CD4-positive, alpha-beta T cell (primary cell): ENCODE results near the gene CDH22. TPM values are rescaled to one million over a fixed set of nuclear protein-coding genes. Genes with fewer than 3 reads are reported as not detected.

ENCODE experiments used
- ATAC-seq: fragments of 200-7000 bp; cut with Tn5 transposase; one replicate; pipeline ENCODE4 v1.10.0; 2022; ENCODE audit warnings: mild to moderate bottlenecking; ENCODE audit not compliant: poor library complexity
- CTCF ChIA-PET: fragments of 350-600 bp; sonication (Branson Sonifier 250); formaldehyde crosslinking; loops from one replicate; lab custom pipeline; 2021; ENCODE audit warnings: antibody characterized with exemption, inconsistent platforms; lab: Charles Lee
- POLR2A ChIA-PET: fragments of 350-600 bp; sonication (Branson Sonifier 250); formaldehyde crosslinking; loops from one replicate; lab custom pipeline; 2021; ENCODE audit warnings: antibody characterized with exemption, inconsistent platforms; lab: Charles Lee
- DNase-seq, 14 experiments: peaks; one replicate each; pipeline ENCODE4 v3.0.0-alpha.2; 2013 to 2020; ENCODE audit warnings: mixed read lengths in 2 of 14
- H3K27ac ChIP-seq, 2 donors: one replicate each; pipeline versions ENCODE4 v1.5.1 to v1.7.0; 2013; ENCODE audit warnings: low read length in 2 of 2, low read depth in 1 of 2, mild to moderate bottlenecking in 1 of 2
- H3K27me3 ChIP-seq, 2 experiments: 1 replicate in 1 of 2; 2 replicates in 1 of 2; pipeline versions ENCODE4 v1.6.1 to v1.7.0; 2013; ENCODE audit warnings: low read length in 2 of 2, control low read depth in 1 of 2, mild to moderate bottlenecking in 1 of 2, moderate library complexity in 1 of 2; ENCODE audit not compliant: insufficient read depth in 2 of 2, control insufficient read depth in 1 of 2
- H3K36me3 ChIP-seq: one replicate; pipeline ENCODE4 v1.6.1; 2013; ENCODE audit warnings: low read length, control low read depth; ENCODE audit not compliant: insufficient read depth
- H3K4me1 ChIP-seq: one replicate; pipeline ENCODE4 v1.6.1; 2013; ENCODE audit warnings: low read length, control low read depth; ENCODE audit not compliant: insufficient read depth
- H3K4me3 ChIP-seq: one replicate; pipeline ENCODE4 v1.5.1; 2013; ENCODE audit warnings: mild to moderate bottlenecking, low read length, moderate library complexity
- H3K9me3 ChIP-seq, 2 experiments: 1 replicate in 1 of 2; 2 replicates in 1 of 2; pipeline versions ENCODE4 v1.6.1 to v1.7.0; 2013; ENCODE audit warnings: low read length in 2 of 2, mild to moderate bottlenecking in 2 of 2, control low read depth in 1 of 2, moderate library complexity in 1 of 2; ENCODE audit not compliant: control insufficient read depth in 1 of 2, insufficient read depth in 1 of 2
- H3K27ac Mint-ChIP-seq: one replicate; pipeline ENCODE4 v1.8.0; 2020; ENCODE audit warnings: mixed read lengths
- H3K27me3 Mint-ChIP-seq: one replicate; pipeline ENCODE4 v1.8.0; 2021; ENCODE audit warnings: mixed read lengths
- H3K36me3 Mint-ChIP-seq: one replicate; pipeline ENCODE4 v1.8.0; 2021; ENCODE audit warnings: low read depth, mixed read lengths
- H3K4me1 Mint-ChIP-seq: one replicate; pipeline ENCODE4 v1.8.0; 2021; ENCODE audit warnings: low read depth, mixed read lengths
- H3K4me3 Mint-ChIP-seq: one replicate; pipeline ENCODE4 v1.8.0; 2020; ENCODE audit warnings: mild to moderate bottlenecking, mixed read lengths
- H3K9me3 Mint-ChIP-seq: one replicate; pipeline ENCODE4 v1.8.0; 2020; ENCODE audit warnings: mixed read lengths
- intact Hi-C, 2 experiments: fragments of 100-400 bp; cut with DNase I in 1 of 2; cut with micrococcal nuclease in 1 of 2; formaldehyde crosslinking; loops; one replicate each; pipeline versions ENCODE4 v1.15.1 to v1.9.0; 2023 to 2025; cut with DNase I, micrococcal nuclease
- total RNA-seq, 174 experiments: library from RNA in 2 of 174; stranded (reverse) in 2 of 174; gene quantifications; one replicate each; pipeline ENCODE4 v1.2.3 and lab custom pipeline; 2021 to 2026
- TF ChIP-seq, protein P1 (sequence below): fragments of 200-600 bp; IDR thresholded peaks from one replicate; pipeline ENCODE4 v1.8.0; 2022; ENCODE audit warnings: antibody characterized with exemption, mild to moderate bottlenecking

The CDH22 gene
- total RNA-seq, 2 experiments from 2014 or later: not detected

DNA sequence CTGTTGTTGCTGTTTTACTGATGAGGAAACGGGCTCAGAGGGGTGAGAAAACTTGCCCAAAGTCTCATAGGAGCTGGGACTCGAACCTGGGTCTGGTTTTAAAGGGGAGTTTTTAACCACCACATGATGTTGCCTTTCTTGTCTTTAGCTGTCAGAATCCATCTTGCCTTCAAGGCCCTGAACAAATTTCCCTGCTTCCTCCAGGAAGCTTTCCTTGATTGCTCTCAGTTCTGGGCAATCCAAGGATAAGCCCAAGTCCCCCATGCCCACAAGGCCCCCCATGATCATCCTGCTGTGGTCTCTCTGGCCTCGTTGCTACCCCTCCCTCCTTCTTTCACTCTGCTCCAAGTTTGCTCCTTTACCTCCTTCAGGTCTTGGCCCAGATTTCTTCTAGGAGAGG, 116.7 kb downstream of the CDH22 start:
- intact Hi-C loops: no loop called here
- Histone ChIP-seq H3K9me3 (peaks cover 0 to 4% of the 10 kb centered on the region in 2 experiments), H3K27ac (no peak overlapping the region), H3K36me3 (no peaks in the 10 kb centered on the region), H3K4me1 (no peaks in the 10 kb centered on the region), H3K27me3 (peaks cover 5 to 14% of the 10 kb centered on the region in 2 experiments), H3K4me3 (no peak overlapping the region)
- DNase-seq: no peak
- peaks cover 3% of the 10 kb centered on the region for H3K9me3 Mint-ChIP-seq
- H3K27ac Mint-ChIP-seq: no peak overlapping the region
- ChIA-PET CTCF (no interaction called here), POLR2A (no interaction called here)
- no peak for ATAC-seq
- H3K4me1 Mint-ChIP-seq: no peaks in the 10 kb centered on the region
- peaks cover 22% of the 10 kb centered on the region for H3K27me3 Mint-ChIP-seq
- TF ChIP-seq, protein P1, sequence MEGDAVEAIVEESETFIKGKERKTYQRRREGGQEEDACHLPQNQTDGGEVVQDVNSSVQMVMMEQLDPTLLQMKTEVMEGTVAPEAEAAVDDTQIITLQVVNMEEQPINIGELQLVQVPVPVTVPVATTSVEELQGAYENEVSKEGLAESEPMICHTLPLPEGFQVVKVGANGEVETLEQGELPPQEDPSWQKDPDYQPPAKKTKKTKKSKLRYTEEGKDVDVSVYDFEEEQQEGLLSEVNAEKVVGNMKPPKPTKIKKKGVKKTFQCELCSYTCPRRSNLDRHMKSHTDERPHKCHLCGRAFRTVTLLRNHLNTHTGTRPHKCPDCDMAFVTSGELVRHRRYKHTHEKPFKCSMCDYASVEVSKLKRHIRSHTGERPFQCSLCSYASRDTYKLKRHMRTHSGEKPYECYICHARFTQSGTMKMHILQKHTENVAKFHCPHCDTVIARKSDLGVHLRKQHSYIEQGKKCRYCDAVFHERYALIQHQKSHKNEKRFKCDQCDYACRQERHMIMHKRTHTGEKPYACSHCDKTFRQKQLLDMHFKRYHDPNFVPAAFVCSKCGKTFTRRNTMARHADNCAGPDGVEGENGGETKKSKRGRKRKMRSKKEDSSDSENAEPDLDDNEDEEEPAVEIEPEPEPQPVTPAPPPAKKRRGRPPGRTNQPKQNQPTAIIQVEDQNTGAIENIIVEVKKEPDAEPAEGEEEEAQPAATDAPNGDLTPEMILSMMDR: no peak
- H3K36me3 Mint-ChIP-seq: no peaks in the 10 kb centered on the region
- H3K4me3 Mint-ChIP-seq: no peak overlapping the region

DNA sequence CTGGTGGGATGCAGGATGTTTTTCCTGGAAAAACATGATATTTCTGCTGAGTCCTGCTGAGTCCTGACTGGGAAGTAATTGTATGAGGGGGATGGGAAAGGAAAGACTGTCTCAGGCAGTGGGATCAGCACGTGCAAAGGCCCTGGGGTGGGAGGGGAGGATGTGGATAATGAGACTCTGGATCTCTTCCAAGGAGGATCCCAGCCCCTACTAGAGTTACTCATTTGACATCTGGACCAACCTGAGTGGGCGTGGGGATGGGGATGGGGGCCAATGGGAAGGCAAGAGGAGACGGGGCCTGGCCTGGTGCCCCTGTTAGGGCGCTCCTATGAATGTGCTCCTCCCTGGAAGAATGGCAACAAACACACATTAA, 117.1 kb downstream of the CDH22 start:
- Mint-ChIP-seq H3K9me3 (peaks cover 3% of the 10 kb centered on the region), H3K27me3 (peaks cover 22% of the 10 kb centered on the region), H3K4me1 (no peaks in the 10 kb centered on the region), H3K36me3 (no peaks in the 10 kb centered on the region), H3K4me3 (no peak overlapping the region), H3K27ac (no peak overlapping the region)
- ChIA-PET CTCF (interaction anchor here (0.6 kb wide), 1 partner anchor 18 kb away, joined by 3 read pairs; no protein-coding TSS in a partner anchor), POLR2A (no interaction called here)
- TF ChIP-seq, protein P1: no peak
- H3K4me1 ChIP-seq: no peaks in the 10 kb centered on the region
- DNase-seq: no peak
- intact Hi-C loops: no loop called here
- peaks cover 0 to 4% of the 10 kb centered on the region in 2 experiments for H3K9me3 ChIP-seq
- H3K27me3 ChIP-seq: peaks cover under 1 to 16% of the 10 kb centered on the region in 2 experiments
- no peaks in the 10 kb centered on the region for H3K36me3 ChIP-seq
- H3K4me3 ChIP-seq: no peak overlapping the region
- H3K27ac ChIP-seq: no peak overlapping the region
- ATAC-seq: no peak

DNA sequence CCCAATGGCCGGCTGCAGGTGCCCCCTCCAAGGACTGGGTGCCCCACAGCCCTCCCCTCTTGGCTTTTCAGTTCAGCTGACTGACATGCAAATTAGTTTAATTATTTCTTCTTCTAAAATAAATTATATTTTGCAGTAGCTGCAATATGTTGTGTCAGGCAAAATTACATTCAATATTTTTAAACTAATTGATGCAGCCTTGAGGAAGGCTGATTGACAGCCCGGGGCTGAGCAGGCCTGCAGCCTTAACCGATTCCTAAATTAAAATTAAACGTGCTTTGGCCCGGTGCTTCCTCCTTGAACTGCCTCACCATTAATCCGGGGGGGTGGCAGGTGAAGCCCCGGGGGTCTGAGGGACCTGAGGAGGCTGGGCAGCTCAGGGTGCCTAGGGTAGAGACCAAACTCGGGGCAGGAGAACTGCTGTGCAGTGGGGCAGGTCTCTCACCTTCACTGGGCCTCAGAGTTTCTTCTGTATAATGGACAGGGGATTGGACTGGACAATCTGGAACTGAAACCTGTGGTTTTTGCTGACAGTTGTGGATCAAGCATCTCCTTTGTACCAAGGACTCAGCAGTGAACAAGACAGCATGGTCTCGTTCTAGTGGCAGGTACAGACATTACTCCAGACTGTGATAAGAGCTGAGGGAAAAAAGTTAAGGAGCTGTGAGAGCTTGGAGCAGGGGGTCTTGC, 117.7 kb downstream of the CDH22 start:
- TF ChIP-seq, protein P1: no peak
- ChIA-PET POLR2A (no interaction called here), CTCF (interaction anchor here (0.6 kb wide), 1 partner anchor 19 kb away, joined by 3 read pairs; no protein-coding TSS in a partner anchor)
- Histone ChIP-seq H3K27ac (no peak overlapping the region), H3K27me3 (peaks cover 0 to 16% of the 10 kb centered on the region in 2 experiments), H3K4me1 (no peaks in the 10 kb centered on the region), H3K9me3 (peaks cover 0 to 4% of the 10 kb centered on the region in 2 experiments), H3K4me3 (no peak overlapping the region), H3K36me3 (no peaks in the 10 kb centered on the region)
- DNase-seq: no peak
- Mint-ChIP-seq H3K27me3 (peaks cover 22% of the 10 kb centered on the region), H3K27ac (no peak overlapping the region), H3K36me3 (no peaks in the 10 kb centered on the region), H3K4me1 (no peaks in the 10 kb centered on the region), H3K4me3 (no peak overlapping the region), H3K9me3 (peaks cover 3% of the 10 kb centered on the region)
- intact Hi-C loops: no loop called here
- no peak for ATAC-seq
